Hypothalamus (tissue), 51 donors: Measurements from ENCODE around the gene RAPGEF4.
A peak's percentile ranks its signal among the peaks of the same experiment; 100 is the strongest.
"Not testable (repeated sequence)": the region's sequence is repeated elsewhere in the genome, so short reads cannot be mapped to it uniquely, and the experiment has no call there.

Experiments
- DNase-seq, 51 donors: peaks; one replicate each; lab custom pipeline; 2025; lab: John Stamatoyannopoulos, UW

The RAPGEF4 gene

GRCh38 chr2:172725284-172725683 is 10.4 kb upstream of the RAPGEF4 start:
- no peak for DNase-seq

- no peak for DNase-seq
Measured at GRCh38 chr2:172725746-172726145, 9.9 kb upstream of the RAPGEF4 start.

- DNase-seq, result no peak
Measured at GRCh38 chr2:172726172-172726735, 9.4 kb upstream of the RAPGEF4 start.

GRCh38 chr2:172730411-172730810 is 5.2 kb upstream of the RAPGEF4 start:
- DNase-seq, result no peak

GRCh38 chr2:172734711-172735581 is 699 bp upstream of the RAPGEF4 start:
- no peak for DNase-seq

- DNase-seq, result peak in 1 of 51 donors; percentile 56
Measured at GRCh38 chr2:172736424-172737174, 954 bp downstream of the RAPGEF4 start.

GRCh38 chr2:172739661-172740266 is 4.1 kb downstream of the RAPGEF4 start:
- no peak for DNase-seq

- no peak for DNase-seq
Measured at GRCh38 chr2:172740856-172741255, 5.2 kb downstream of the RAPGEF4 start.

- DNase-seq, result no peak
Measured at GRCh38 chr2:172742931-172743540, 7.4 kb downstream of the RAPGEF4 start.

GRCh38 chr2:172743898-172744297 is 8.3 kb downstream of the RAPGEF4 start:
- DNase-seq, result no peak

- DNase-seq, result no peak
Measured at GRCh38 chr2:172745636-172746035, 10.0 kb downstream of the RAPGEF4 start.

GRCh38 chr2:172748543-172748942 is 12.9 kb downstream of the RAPGEF4 start:
- not testable (repeated sequence) for DNase-seq

GRCh38 chr2:172749388-172749787 is 13.7 kb downstream of the RAPGEF4 start:
- no peak for DNase-seq

GRCh38 chr2:172751564-172751963 is 15.9 kb downstream of the RAPGEF4 start:
- no peak for DNase-seq

GRCh38 chr2:172753610-172754009 is 18.0 kb downstream of the RAPGEF4 start:
- DNase-seq, result no peak

GRCh38 chr2:172759441-172759840 is 23.8 kb downstream of the RAPGEF4 start:
- no peak for DNase-seq

- no peak for DNase-seq
Measured at GRCh38 chr2:172761306-172761705, 25.7 kb downstream of the RAPGEF4 start.

GRCh38 chr2:172762574-172762973 is 26.9 kb downstream of the RAPGEF4 start:
- no peak for DNase-seq

- no peak for DNase-seq
Measured at GRCh38 chr2:172763079-172763478, 27.4 kb downstream of the RAPGEF4 start.

GRCh38 chr2:172765662-172766061 is 30.0 kb downstream of the RAPGEF4 start:
- no peak for DNase-seq

- DNase-seq, result no peak
Measured at GRCh38 chr2:172768401-172768800, 32.8 kb downstream of the RAPGEF4 start.
